Retinal pigment epithelial cell (primary cell): ENCODE data around the gene ASPDH.

Experiments used
- DNase-seq: peaks from one replicate; pipeline ENCODE4 v3.0.0-alpha.2; 2010; ENCODE audit warnings: low read depth
- H3K4me3 ChIP-seq: 2 replicates; pipeline ENCODE4 v1.5.1; 2011; ENCODE audit warnings: mild to moderate bottlenecking, low read length, control low read depth, moderate library complexity
- CTCF ChIP-seq: conservative IDR thresholded peaks from 2 replicates; pipeline ENCODE4 v1.5.1; 2011; ENCODE audit warnings: low read depth, low read length, control low read depth, inconsistent platforms

The ASPDH gene

GRCh38 chr19:50547385-50548190 is 33.9 kb upstream of the ASPDH start:
- no peak for DNase-seq
- no peak overlapping the region for H3K4me3 ChIP-seq
- peak; percentile 10 for TF ChIP-seq CTCF

- TF ChIP-seq CTCF, result no peak
- no peak overlapping the region for H3K4me3 ChIP-seq
- no peak for DNase-seq
These were observed 33.0 kb upstream of the ASPDH start for GRCh38 chr19:50546527-50547221.

- DNase-seq, result no peak
- TF ChIP-seq CTCF, result no peak
These were observed 29.2 kb upstream of the ASPDH start for GRCh38 chr19:50542943-50543342.

GRCh38 chr19:50537769-50538230 is 24.1 kb upstream of the ASPDH start:
- peak; percentile 79 for TF ChIP-seq CTCF
- H3K4me3 ChIP-seq, result no peak overlapping the region
- DNase-seq, result peak; percentile 34

More at GRCh38 chr19:50542943-50543342, 29.2 kb upstream of the ASPDH start:
- H3K4me3 ChIP-seq, result no peak overlapping the region

GRCh38 chr19:50537306-50537685 is 23.6 kb upstream of the ASPDH start:
- no peak overlapping the region for H3K4me3 ChIP-seq
- no peak for DNase-seq
- TF ChIP-seq CTCF, result no peak

- DNase-seq, result no peak
- no peak for TF ChIP-seq CTCF
- no peak overlapping the region for H3K4me3 ChIP-seq
These were observed 23.1 kb upstream of the ASPDH start for GRCh38 chr19:50536662-50537305.
